ENCODE results near the gene CNTN4. TPM values are rescaled to one million over a fixed set of nuclear protein-coding genes. Genes with fewer than 3 reads are reported as not detected.

Gene CNTN4
- polyA plus RNA-seq, 1 experiment = not detected

DNA sequence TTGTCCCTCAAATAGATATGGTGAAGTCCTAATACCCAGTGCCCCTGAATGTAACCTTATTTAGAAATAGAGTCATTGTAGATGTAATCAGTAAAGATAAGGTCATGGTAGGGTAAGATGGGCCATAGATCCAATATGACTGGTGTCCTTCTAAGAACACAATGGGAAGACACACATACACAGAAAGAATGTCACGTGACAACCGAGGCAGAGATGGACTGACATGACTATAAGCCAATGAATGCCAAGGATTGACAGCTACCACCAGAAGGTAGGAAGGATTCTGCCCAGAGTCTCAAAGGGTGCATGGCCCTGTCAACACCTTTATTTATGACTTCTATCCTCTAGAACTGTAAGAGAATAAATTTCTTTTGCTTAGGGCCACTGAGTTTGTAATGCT lies 780.4 kb downstream of the CNTN4 start:
- CTCF ChIA-PET = no interaction called here
- Histone ChIP-seq H3K27me3 (ENCODE audit: control insufficient read depth, insufficient read depth, low read length) (no peaks in the 10 kb centered on the region), H3K4me3 (ENCODE audit: low read depth, low read length) (no peak overlapping the region), H3K9me3 (ENCODE audit: control insufficient read depth, insufficient read depth, low read length) (peaks cover 7% of the 10 kb centered on the region), H3K27ac (ENCODE audit: low read depth, low read length) (no peak overlapping the region)
- TF ChIP-seq, protein P1, sequence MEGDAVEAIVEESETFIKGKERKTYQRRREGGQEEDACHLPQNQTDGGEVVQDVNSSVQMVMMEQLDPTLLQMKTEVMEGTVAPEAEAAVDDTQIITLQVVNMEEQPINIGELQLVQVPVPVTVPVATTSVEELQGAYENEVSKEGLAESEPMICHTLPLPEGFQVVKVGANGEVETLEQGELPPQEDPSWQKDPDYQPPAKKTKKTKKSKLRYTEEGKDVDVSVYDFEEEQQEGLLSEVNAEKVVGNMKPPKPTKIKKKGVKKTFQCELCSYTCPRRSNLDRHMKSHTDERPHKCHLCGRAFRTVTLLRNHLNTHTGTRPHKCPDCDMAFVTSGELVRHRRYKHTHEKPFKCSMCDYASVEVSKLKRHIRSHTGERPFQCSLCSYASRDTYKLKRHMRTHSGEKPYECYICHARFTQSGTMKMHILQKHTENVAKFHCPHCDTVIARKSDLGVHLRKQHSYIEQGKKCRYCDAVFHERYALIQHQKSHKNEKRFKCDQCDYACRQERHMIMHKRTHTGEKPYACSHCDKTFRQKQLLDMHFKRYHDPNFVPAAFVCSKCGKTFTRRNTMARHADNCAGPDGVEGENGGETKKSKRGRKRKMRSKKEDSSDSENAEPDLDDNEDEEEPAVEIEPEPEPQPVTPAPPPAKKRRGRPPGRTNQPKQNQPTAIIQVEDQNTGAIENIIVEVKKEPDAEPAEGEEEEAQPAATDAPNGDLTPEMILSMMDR (IDR thresholded peaks at IDR 0.05; ENCODE audit: low read depth, low read length) = no peak
- no peak for DNase-seq (ENCODE audit: low read depth, low spot score)
- POLR2A ChIA-PET = no interaction called here

DNA sequence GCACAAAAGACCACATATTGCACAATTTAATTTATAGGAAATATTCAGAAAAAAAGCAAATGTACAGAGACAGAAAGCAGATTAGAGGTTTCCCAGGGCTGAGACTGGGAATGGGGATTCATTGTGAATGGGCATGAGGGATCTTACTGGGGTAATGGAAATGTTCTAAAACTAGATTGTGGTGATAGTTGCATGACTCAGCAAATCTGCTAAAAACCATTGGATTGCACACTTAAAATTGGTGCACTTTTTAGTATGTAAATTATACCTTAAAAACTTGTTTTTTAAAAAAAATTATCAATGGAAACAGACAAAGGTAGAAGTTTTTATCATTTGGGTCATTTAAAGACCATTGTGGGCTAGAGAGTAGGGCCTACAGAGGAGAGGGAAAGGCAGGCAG lies 780.9 kb downstream of the CNTN4 start:
- Histone ChIP-seq H3K4me3 (ENCODE audit: low read depth, low read length) (no peak overlapping the region), H3K27me3 (ENCODE audit: control insufficient read depth, insufficient read depth, low read length) (no peaks in the 10 kb centered on the region), H3K27ac (ENCODE audit: low read depth, low read length) (no peak overlapping the region), H3K9me3 (ENCODE audit: control insufficient read depth, insufficient read depth, low read length) (peaks cover 7% of the 10 kb centered on the region)
- TF ChIP-seq, protein P1 (IDR thresholded peaks at IDR 0.05; ENCODE audit: low read depth, low read length) = no peak
- POLR2A ChIA-PET = no interaction called here
- CTCF ChIA-PET = no interaction called here
- no peak for DNase-seq (ENCODE audit: low read depth, low spot score)

DNA sequence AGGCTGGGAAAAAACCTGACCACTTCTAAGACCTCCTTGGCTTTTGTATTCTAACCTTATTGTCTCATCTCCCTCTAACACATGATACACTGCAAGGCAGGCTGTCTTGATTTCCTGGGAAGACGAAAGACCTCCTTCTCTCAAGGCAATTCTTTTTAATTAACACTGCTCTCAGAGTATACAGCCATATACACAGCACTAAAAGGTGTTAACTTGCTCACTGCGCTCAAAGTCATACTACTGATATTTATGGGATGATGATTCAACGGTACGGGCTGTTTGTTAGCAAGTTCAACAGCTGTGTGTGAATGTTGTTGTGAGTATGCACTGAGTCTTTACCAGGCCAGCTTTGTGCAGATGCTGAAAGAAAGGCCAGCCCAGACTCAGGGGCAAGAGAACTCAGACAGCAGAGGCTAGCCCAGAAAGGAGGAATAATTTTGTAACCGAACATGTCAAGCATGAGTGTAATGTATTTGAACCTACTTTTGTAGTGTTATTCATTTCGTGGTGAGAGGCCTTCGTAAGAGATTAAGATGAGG lies 781.6 kb downstream of the CNTN4 start:
- ChIA-PET POLR2A (no interaction called here), CTCF (no interaction called here)
- TF ChIP-seq, protein P1 (IDR thresholded peaks at IDR 0.05; ENCODE audit: low read depth, low read length) = no peak
- no peak for DNase-seq (ENCODE audit: low read depth, low spot score)
- no peak overlapping the region for H3K4me3 ChIP-seq (ENCODE audit: low read depth, low read length)
- H3K27me3 ChIP-seq (ENCODE audit: control insufficient read depth, insufficient read depth, low read length) = no peaks in the 10 kb centered on the region
- H3K27ac ChIP-seq (ENCODE audit: low read depth, low read length) = no peak overlapping the region
- peaks cover 7% of the 10 kb centered on the region for H3K9me3 ChIP-seq (ENCODE audit: control insufficient read depth, insufficient read depth, low read length)

DNA sequence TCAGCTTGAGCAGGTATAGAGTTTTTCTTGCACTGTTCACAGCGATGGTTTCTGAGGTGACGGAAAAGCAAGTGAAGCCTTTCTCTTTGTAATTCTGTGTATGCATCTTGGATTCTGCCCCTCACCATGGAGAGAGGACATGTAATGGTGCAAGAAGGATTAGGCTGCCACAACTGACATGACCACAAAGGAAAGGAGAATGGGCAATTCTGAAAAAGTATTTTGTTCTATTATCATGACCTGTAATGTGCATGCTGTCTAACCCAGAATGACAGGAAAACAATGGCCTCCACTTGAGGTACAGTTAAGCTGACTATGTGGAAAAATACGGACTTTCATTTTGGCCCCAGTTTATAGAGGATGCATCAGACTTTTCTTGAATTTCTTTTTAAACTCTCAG lies 784.6 kb downstream of the CNTN4 start:
- TF ChIP-seq, protein P1 (IDR thresholded peaks at IDR 0.05; ENCODE audit: low read depth, low read length) = no peak
- CTCF ChIA-PET = no interaction called here
- POLR2A ChIA-PET = no interaction called here

DNA sequence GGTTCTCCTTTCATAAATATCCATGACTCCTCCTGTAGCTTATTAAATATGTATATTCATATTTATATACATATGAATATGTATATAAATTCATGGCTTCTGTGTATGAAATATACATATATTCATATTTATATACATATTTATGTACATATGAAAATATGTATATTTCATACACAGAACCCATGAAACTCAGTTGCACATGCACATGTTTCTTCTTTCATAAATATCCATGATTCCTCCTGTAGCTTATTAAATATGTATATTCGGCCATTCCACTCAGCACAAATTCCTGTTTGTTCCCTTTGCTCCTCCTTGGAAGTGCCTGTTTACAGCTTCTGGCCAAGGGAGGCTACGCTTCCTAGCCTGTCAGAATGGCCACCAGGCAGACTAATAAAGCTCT lies 789.9 kb downstream of the CNTN4 start:
- TF ChIP-seq, protein P1 (IDR thresholded peaks at IDR 0.05; ENCODE audit: low read depth, low read length) = no peak

More for the DNA sequence above, 784.6 kb downstream of the CNTN4 start:
- no peak overlapping the region for H3K27ac ChIP-seq (ENCODE audit: low read depth, low read length)
- H3K27me3 ChIP-seq (ENCODE audit: control insufficient read depth, insufficient read depth, low read length) = no peaks in the 10 kb centered on the region
- no peak for DNase-seq (ENCODE audit: low read depth, low spot score)
- no peak overlapping the region for H3K4me3 ChIP-seq (ENCODE audit: low read depth, low read length)
- H3K9me3 ChIP-seq (ENCODE audit: control insufficient read depth, insufficient read depth, low read length) = peaks cover 16% of the 10 kb centered on the region

More for the DNA sequence above, 789.9 kb downstream of the CNTN4 start:
- Histone ChIP-seq H3K27ac (ENCODE audit: low read depth, low read length) (no peak overlapping the region), H3K27me3 (ENCODE audit: control insufficient read depth, insufficient read depth, low read length) (no peaks in the 10 kb centered on the region), H3K4me3 (ENCODE audit: low read depth, low read length) (no peak overlapping the region), H3K9me3 (ENCODE audit: control insufficient read depth, insufficient read depth, low read length) (peaks cover 12% of the 10 kb centered on the region; the same call in 1 of the 2 replicates)
- DNase-seq (ENCODE audit: low read depth, low spot score) = no peak
- ChIA-PET CTCF (no interaction called here), POLR2A (no interaction called here)
